Left cardiac atrium (tissue), 4 donors: Measurements from ENCODE around the gene KCNE2. TPM values are rescaled to one million over a fixed set of nuclear protein-coding genes. Genes with fewer than 3 reads are reported as not detected.
"Not testable (repeated sequence)": the region's sequence is repeated elsewhere in the genome, so short reads cannot be mapped to it uniquely, and the experiment has no call there.

ENCODE experiments used
- ATAC-seq, 2 donors: fragments of 200-7000 bp; cut with Tn5 transposase; one replicate each; pipeline ENCODE4 v1.9.1; 2020; ENCODE audit warnings: mild to moderate bottlenecking in 2 of 2, moderate library complexity in 2 of 2
- DNase-seq: peaks from one replicate; pipeline ENCODE4 v3.0.0-alpha.2; 2020
- intact Hi-C, 2 donors: fragments of 100-400 bp; cut with DNase I; formaldehyde crosslinking; loops; one replicate each; pipeline versions ENCODE4 v1.14.1 to v1.15.1; 2022 to 2023
- total RNA-seq, 2 donors: library from RNA; stranded (reverse); fragmentation: NEBNext Ultra II Directional; extraction: Animal tissue kit (Norgen Biotek cat#: 25700); gene quantifications; one replicate each; pipeline ENCODE4 v1.2.1, GENCODE V29; 2021
- donor health status: DM: no; HTN: yes; CAD: no.
- donor health status: DM: no; HTN: yes; CAD: no; lungs with severe emphysema.
- donor health status: DM: yes; HTN: yes; CAD: no.
- donor health status: Dilated cardiomyopathy.

The KCNE2 gene
- total RNA-seq, 2 donors from 2014 or later, result not detected

GRCh38 chr21:34383724-34384415 lies 20.1 kb downstream of the KCNE2 start:
- ATAC-seq, DNase-seq, intact Hi-C loops: not testable (repeated sequence)

DNA sequence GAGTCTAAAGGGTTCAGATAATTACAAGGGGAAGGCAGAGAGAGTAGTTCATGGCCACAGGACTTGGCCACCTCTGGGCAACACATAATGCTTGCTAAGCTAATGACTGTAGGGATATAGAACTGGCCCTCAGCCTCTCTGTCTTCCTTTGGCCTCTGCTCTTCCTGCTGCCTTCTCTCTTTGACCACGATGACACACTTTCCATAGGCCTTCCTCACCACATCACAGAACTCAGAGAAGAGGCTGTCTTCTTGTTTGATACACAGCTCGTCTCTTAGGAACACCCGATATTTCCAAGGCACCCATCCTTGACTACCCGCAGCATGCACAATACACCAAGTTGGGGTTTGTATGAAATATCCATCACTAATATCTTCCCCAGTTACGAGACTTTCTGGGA lies 36.7 kb downstream of the KCNE2 start:
- intact Hi-C loops, ATAC-seq, DNase-seq: not testable (repeated sequence)

- ATAC-seq, DNase-seq, intact Hi-C loops: not testable (repeated sequence)
These were observed 40.9 kb downstream of the KCNE2 start for GRCh38 chr21:34404742-34405141.

DNA sequence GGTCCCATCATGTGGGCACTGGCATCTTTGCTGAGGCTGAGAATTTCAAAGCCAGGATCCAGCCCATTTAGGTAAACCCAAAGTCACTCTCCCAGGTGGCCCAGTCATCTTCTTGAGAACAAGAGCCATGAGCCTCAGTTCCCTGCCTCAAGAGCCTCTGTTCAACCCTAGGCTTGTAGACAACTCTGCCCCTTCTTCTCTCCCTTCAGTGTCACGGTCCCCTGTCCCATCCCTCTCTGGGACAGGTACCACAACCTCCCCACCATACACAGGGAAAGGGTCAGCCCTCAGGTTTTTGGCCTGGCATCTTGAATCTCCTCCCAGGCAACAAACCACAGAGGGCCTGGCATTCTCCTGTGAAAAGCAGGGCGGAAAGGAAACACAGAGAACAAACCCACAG lies 41.9 kb downstream of the KCNE2 start:
- DNase-seq, ATAC-seq, intact Hi-C loops: not testable (repeated sequence)

DNA sequence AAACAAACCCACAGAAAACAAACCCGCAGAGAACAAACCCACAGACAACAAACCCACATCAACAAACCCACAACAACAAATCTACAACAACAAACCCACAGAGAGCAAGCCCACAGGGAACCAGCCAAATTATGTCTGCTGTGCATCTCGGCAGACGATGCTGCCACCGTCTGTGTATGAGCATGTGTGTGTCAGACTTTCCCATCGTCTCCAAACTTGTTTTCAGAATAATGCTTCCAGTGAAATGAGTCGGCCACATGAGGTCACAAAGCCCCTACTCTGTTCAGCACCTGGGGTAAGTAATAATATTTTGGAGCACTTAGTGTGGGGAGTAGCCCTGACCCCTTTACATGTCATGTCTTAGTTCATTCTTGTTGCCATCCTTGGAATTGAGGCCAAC lies 42.3 kb downstream of the KCNE2 start:
- intact Hi-C loops, DNase-seq, ATAC-seq: not testable (repeated sequence)

GRCh38 chr21:34406676-34407075 lies 42.9 kb downstream of the KCNE2 start:
- DNase-seq, ATAC-seq, intact Hi-C loops: not testable (repeated sequence)

GRCh38 chr21:34407294-34407693 lies 43.5 kb downstream of the KCNE2 start:
- DNase-seq, intact Hi-C loops, ATAC-seq: not testable (repeated sequence)

DNA sequence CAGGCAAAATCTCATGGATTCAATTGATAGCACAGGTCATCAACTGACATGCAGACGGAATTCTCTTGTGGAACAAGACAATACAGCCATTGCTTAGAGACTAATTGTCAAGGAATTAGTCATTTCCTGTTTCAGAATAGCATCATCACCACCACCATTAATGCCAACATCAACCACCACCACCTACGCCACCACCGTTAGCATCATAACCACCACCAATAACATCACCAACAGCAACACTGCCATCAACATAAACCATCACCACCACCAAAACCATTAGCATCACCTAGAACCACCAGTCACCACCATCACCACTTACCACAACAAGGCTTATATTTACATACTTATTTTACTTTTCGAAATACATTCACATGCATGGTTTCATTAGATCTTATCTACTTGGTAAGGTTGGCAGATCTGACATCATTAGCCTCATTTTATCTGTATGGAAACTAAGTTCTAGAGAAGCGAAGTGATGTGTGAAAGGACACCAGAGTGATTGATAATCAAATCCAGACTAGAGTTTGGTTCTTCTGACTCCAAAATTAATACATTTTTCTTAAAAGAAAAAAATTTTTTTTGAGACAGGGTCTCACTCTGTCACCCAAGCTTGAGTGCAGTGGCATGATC lies 53.8 kb downstream of the KCNE2 start:
- intact Hi-C loops, DNase-seq, ATAC-seq: not testable (repeated sequence)

Other genes starting within 250 kb of the KCNE2 start
- 10 to 100 TPM in 1 of 2 donors, 1 to 10 TPM in 1; 6.1 to 13.1 TPM for gene SMIM11, start 11.5 kb downstream of the KCNE2 start, total RNA-seq
- not detected for gene SMIM34, start 59.9 kb downstream of the KCNE2 start, total RNA-seq
- 1 to 10 TPM; 4.8 to 7.5 TPM for gene KCNE1, start 148.2 kb downstream of the KCNE2 start, total RNA-seq